Midbrain (tissue), 1 donor: ENCODE data around the gene IL36B.

Experiments used
- DNase-seq: peaks from one replicate; lab custom pipeline; 2025; lab: John Stamatoyannopoulos, UW

The IL36B gene

DNA sequence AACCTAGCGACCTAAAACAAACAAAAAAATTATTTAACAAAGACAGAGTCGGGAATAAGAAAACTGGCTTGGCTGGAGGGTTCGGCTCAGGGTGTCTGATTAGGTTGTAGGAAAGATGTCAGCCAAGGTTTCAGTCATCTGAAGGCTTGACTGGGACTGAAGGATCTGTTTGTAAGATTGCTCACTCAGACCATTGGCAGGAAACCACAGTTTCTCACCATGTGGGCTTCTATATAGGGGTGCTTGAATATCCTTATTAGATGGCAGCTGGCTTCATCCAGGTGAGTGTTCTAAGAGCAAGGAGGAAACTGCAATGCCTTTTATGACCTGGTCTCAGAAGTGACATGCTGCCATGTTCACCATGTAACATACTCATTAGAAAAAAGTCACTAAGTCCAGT lies 999 bp upstream of the IL36B start:
- no peak for DNase-seq

- no peak for DNase-seq
Measured at GRCh38 chr2:113050921-113051895, 1.5 kb downstream of the IL36B start.

DNA sequence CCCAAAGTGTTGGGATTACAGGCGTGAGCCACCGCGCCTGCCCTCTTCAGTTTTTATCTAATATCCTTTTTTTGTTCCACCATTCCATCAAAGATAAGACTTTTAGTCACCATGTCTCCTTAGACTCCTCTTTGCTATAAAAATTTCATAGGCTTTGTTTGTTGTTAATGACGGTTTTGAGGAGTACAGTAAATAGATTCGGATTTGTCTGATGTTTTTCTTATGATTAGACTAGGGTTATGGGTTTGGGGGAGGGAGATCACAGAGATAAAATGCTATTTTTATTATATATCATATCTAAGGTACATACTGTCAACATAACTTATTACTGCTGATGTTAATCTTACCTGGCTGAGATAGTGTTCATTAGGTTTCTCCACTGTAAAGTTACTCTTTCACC lies 6.2 kb downstream of the IL36B start:
- no peak for DNase-seq

GRCh38 chr2:113041871-113042270 lies 10.8 kb downstream of the IL36B start:
- DNase-seq, result no peak

- DNase-seq, result no peak
Measured at GRCh38 chr2:113039719-113040118, 12.9 kb downstream of the IL36B start.

GRCh38 chr2:113039158-113039557 lies 13.5 kb downstream of the IL36B start:
- DNase-seq, result no peak

DNA sequence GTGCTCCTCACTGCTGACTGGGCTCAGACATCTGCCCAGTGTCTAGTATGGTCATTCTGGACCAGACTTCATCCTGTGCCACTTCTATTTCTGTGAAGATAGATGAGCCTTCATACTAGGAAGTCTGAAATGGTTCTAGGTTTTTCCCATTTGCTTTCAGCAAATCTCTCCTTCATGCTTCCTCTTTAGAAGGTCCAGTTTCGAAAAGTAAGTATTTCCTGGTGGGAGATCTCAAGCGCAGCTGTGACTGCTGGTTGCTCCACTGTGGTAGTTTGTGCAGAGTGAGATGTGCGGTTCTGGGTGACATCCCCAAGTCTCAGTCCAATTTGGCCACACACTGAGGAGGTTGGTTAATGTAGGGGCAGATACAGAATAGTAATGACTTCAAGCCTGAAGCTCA lies 14.4 kb downstream of the IL36B start:
- no peak for DNase-seq

DNA sequence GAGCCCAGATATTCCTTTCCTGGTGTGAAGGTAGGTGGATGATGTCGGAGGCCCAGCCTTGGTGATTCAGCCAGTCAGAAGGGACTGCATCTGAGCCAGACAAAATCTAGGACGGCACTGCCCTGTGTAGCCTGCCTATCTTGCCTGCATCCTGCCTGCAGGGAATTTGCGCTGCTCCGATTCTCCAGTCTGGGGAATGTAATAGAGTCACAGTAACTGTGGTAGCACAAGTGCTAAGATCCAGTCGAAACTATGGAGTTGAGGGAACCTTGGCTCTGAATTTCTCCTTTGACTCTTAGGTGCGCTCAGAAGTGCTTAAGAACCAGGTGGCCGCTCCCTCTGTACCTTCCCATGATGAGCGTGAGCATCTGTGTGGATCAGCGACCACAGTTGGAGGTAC lies 15.9 kb downstream of the IL36B start:
- DNase-seq, result no peak

DNA sequence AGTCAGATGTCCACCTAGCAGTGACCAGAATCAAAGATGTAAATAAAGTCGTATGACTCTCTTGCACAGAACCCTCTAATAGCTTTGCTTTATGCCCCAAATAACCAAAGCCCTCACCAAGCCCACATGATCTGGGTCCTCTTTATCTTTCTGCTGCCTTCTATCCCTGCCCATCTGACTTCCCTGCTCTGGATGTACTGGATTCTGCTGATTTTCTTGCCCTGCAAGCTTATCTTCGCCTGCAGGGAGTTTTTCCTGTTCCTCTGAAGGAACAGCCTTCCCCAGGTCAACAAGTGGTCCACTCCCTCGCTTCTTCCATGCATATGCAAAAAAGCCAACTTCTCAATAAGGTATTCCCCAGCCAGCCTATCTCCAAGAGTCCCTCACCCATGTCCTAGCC lies 18.7 kb downstream of the IL36B start:
- no peak for DNase-seq

DNA sequence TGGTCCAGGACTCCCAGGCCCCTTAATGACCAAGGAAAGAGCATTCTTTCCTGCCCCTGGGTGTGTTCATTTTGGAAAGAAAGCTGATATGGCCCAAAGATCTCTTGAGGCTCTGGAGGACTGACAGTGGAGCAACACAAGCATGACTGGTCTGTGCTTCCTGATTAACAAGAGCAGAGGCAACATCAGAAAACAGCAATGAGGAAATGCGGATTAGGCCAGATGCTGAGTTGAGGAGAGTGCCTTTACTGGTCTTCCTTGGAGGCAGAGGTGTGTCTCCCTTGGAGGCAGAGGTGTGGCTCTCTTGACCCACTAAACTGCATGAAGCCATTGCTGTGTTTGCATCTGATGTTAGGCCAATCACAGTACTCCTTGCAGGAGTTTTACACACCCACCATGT lies 19.9 kb downstream of the IL36B start:
- DNase-seq, result no peak

- DNase-seq, result no peak
Measured at GRCh38 chr2:113028112-113028511, 24.6 kb downstream of the IL36B start.

GRCh38 chr2:113027691-113028090 lies 25.0 kb downstream of the IL36B start:
- DNase-seq, result no peak

- DNase-seq, result no peak
Measured at GRCh38 chr2:113025737-113026136, 26.9 kb downstream of the IL36B start.

GRCh38 chr2:113024764-113025163 lies 27.9 kb downstream of the IL36B start:
- no peak for DNase-seq

- DNase-seq, result no peak
Measured at GRCh38 chr2:113021312-113021711, 31.4 kb downstream of the IL36B start.

GRCh38 chr2:113018509-113018908 lies 34.2 kb downstream of the IL36B start:
- DNase-seq, result no peak

DNA sequence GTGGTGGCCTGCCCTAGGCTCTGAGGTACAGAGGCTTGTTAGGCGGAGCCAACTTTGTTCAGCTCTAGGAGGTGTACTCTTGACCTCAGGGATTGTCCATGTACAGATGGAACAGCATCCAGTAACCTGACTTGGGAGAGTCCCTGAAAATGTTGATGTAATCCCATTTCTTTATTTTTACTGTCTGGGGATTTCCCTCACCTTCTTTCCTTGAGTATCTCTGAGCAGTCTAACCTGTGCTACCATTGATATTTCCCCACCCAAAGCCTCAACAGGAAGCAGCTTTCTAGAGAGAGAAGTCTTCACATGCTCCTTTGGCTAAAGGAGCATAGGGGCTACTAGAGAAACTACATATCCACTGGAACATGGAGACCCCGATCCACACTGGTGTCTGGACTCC lies 37.0 kb downstream of the IL36B start:
- DNase-seq, result no peak

DNA sequence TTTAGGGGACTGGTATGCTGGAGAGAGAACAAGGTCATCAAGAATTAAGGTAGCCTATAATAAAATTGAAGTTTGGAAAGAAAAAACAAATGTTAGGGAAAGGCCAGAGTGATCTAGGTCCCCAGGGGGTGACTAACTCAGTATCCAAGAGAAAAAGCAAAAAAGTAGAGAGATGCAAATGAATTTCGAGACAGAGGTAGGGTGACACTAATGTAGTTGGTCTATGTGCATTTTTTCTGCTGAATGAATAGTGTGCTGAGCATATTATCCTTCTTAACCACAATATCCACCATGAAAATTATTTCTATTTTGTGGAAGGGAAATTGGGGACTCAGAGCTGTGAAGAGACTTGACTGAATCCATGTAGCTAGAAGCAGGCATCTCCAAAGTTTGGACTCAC lies 37.6 kb downstream of the IL36B start:
- DNase-seq, result no peak

DNA sequence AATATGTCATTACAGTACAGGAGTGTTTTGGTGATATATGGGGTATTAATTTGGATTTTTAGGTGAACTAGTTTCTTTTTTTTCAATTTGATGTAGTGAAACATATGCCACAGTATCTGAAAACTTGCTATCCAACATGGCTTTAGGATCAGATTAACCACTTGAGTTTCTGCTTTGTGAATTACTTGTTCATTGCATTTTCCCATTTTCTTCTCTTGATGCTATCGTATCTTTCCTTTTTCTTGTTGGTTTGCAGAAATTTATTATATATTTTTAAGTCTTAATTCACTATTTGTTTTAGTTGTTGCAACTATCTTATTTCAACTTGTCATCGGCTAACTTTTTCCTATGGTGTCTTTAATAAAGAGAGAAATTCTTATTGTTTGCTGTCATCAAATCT lies 38.6 kb downstream of the IL36B start:
- DNase-seq, result no peak

DNA sequence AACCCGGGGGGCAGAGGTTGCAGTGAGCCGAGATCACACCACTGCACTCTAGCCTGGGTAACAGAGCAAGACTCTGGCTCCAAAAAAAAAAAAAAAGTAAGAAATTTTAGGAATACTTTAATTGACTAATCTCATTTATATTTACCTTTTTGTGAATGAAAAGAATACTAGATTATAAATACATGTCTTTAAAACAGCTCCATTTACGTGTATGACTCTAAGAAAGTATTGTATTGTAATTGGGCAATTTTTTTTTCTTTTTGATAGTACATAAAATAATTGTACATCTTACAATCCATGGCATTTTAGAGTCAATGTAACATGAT lies 39.4 kb downstream of the IL36B start:
- no peak for DNase-seq

GRCh38 chr2:113012436-113013335 lies 40.0 kb downstream of the IL36B start:
- DNase-seq, result no peak

DNA sequence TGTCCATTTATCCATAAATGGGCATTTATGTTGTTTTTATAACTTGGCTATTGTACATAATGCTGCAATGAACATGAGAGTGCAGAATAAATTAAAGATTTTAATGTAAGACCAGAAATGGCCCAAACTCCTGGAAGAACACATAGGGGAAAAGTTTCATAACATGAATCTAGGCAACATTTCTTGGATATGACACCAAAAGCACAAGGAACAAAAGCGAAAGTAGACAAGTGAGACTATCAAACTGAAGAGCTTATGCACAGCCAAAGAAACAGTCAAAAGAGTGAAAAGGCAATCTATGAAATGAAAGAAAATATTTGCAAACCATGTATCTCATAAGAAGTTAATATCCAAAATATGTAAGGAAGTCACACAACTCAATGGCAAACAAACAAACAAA lies 41.6 kb downstream of the IL36B start:
- DNase-seq, result no peak

DNA sequence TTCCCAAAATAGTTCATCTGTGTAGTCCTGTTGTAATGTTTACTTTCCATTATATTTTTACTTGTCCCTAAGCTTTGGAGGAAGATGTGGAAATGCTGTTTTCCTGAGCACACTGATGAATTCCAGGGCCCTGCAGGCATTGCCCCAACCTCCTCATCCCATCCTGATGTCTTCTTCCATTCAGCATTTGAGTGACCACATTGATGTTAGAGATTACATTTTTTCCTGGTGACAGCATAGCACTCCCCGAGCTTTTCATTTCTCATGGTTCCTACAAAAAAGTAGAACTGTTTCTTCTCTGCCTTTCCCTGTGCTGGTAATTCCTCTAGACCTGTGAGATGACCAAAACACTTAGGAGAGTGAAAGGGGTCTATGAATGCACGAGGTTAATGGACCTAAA lies 42.6 kb downstream of the IL36B start:
- no peak for DNase-seq
